ENCODE data around the gene TRAM2. TPM values are rescaled to one million over a fixed set of nuclear protein-coding genes. Genes with fewer than 3 reads are reported as not detected.

The TRAM2 gene
- total and polyA plus RNA-seq, 2 of the 4 experiments (the other 2 are of a cell fraction), result 77.2 to 95.7 TPM

DNA sequence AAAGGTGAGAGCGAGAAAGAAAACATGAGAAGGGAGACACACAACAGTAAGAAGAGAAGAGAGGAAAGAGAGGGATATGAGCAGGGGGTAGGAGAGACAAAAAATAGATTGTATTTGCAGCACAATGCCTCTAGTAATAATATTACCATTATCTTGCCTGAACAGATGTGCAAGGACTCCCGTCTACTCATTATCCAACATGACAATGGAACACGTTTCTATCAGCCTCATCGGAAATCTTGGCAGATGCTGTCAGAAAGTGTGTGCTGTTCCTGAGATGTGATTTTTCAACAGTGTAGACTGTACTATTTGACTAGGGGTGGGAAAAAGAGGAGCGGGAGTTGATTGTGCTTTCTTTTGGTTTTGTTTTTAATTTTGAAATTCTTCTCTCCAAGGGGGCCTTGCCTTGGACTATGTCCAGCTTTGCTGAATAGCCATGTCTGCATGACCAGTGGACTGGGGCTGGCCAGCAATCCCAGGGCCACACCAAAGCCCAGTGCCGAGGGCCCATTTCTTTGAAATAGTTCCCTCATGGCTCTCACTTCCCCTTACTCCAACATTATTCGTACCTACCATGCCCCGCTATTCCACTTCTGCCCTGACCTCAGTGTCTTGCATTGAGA is 11.3 kb upstream of the TRAM2 start:
- Histone ChIP-seq H4K20me1 (ENCODE audit: insufficient read depth, low read length) (no peaks in the 10 kb centered on the region), H2BK5ac (ENCODE audit: low read depth, low read length, poor library complexity, severe bottlenecking) (peak overlapping the region; percentile 37), H2BK20ac (ENCODE audit: low read depth, low read length) (peak overlapping the region; percentile 84), H2AK5ac (ENCODE audit: low read depth, low read length) (peak overlapping the region; percentile 73; the same call in 1 of the 2 replicates), H3K18ac (ENCODE audit: low read depth, low read length) (peak overlapping the region; percentile 37), H3K27me3 (ENCODE audit: control insufficient read depth, insufficient read depth, low read length) (no peaks in the 10 kb centered on the region), H3K4me2 (ENCODE audit: low read depth, low read length) (no peak overlapping the region), H4K8ac (ENCODE audit: low read depth in 2 of 2, low read length in 2 of 2) (peak overlapping the region; percentile 9 to 67; a peak in 2 of 4 replicates), H3K14ac (replicated peaks; ENCODE audit: low read depth, low read length) (peak overlapping the region; percentile 86), H3K9me1 (ENCODE audit: insufficient read depth, low read length) (peaks cover 21% of the 10 kb centered on the region), H3K79me1 (ENCODE audit: low read depth in 1 of 2, low read length in 2 of 2) (no peaks in the 10 kb centered on the region; a peak in 1 of 4 replicates), H3K9ac (ENCODE audit: low read depth, low read length) (peak overlapping the region; percentile 30; the same call in 1 of the 2 replicates), H3K27ac (ENCODE audit: insufficient read depth, low read length) (peak overlapping the region; percentile 75; the same call in 1 of the 2 replicates), H3K4ac (ENCODE audit: low read depth, low read length) (peak overlapping the region; percentile 87), H3K4me3 (ENCODE audit: insufficient read depth, low read depth, low read length) (no peak overlapping the region), H3K56ac (ENCODE audit: extremely low read depth, insufficient read depth, low read length) (0 out of 2 replicates have a peak overlapping the region, but pooled peaks have one; percentile 11), H3K36me3 (ENCODE audit: control insufficient read depth, insufficient read depth, low read length) (no peaks in the 10 kb centered on the region), H2AFZ (replicated peaks; ENCODE audit: low read length, poor library complexity) (no peak overlapping the region), H2BK120ac (ENCODE audit: low read depth, low read length) (peak overlapping the region; percentile 84), H2AK9ac (replicated peaks; ENCODE audit: low read depth, low read length, poor library complexity) (no peak overlapping the region), H3K23ac (ENCODE audit: low read depth, low read length) (peak overlapping the region; percentile 63), H2BK15ac (ENCODE audit: low read depth, low read length) (peak overlapping the region; percentile 73; the same call in 2 of the 3 replicates), H3K9me3 (ENCODE audit: control insufficient read depth, insufficient read depth, low read length) (no peaks in the 10 kb centered on the region), H4K91ac (ENCODE audit: insufficient read depth, low read depth, low read length) (peak overlapping the region; percentile 54), H3K4me1 (ENCODE audit: control insufficient read depth, insufficient read depth, low read length) (peaks cover 21% of the 10 kb centered on the region), H4K5ac (ENCODE audit: low read depth, low read length) (peak overlapping the region; percentile 37)
- ChIA-PET CTCF (no interaction called here), POLR2A (ENCODE audit: unreplicated experiment) (no interaction called here)
- BruUV-seq (replicated peaks), result no TSS peak
- dilution Hi-C loops (cut with HindIII; ENCODE audit: low sequenced_read_pairs, unreplicated experiment) (no loop called here), intact Hi-C loops (cut with micrococcal nuclease) (no loop called here), in situ Hi-C loops (cut with MboI; ENCODE audit: low sequenced_read_pairs) (no loop called here)
- ATAC-seq (ENCODE audit: low read depth) (no peak), DNase-seq (no peak)
- WGBS, 2 experiments (ENCODE audit: extremely low coverage in 2 of 2, insufficient read length in 1 of 2), result 40% methylated on average over 1 of the region's 8 CpGs; no CpG with 5 or more reads in 1 of the 2 experiments
- TF ChIP-seq NFE2L2 (IDR thresholded peaks at IDR 0.05; ENCODE audit: low read depth, low read length), result no peak
- TF ChIP-seq BHLHE40 (IDR thresholded peaks at IDR 0.05; ENCODE audit: low read depth, low read length), result no peak
- TF ChIP-seq, protein P1, sequence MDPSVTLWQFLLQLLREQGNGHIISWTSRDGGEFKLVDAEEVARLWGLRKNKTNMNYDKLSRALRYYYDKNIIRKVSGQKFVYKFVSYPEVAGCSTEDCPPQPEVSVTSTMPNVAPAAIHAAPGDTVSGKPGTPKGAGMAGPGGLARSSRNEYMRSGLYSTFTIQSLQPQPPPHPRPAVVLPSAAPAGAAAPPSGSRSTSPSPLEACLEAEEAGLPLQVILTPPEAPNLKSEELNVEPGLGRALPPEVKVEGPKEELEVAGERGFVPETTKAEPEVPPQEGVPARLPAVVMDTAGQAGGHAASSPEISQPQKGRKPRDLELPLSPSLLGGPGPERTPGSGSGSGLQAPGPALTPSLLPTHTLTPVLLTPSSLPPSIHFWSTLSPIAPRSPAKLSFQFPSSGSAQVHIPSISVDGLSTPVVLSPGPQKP (IDR thresholded peaks at IDR 0.05; ENCODE audit: borderline replicate concordance, low read depth, low read length), result no peak
- TF ChIP-seq MXI1 (IDR thresholded peaks at IDR 0.05; ENCODE audit: borderline replicate concordance, low read depth, low read length), result no peak
- TF ChIP-seq, protein P2, sequence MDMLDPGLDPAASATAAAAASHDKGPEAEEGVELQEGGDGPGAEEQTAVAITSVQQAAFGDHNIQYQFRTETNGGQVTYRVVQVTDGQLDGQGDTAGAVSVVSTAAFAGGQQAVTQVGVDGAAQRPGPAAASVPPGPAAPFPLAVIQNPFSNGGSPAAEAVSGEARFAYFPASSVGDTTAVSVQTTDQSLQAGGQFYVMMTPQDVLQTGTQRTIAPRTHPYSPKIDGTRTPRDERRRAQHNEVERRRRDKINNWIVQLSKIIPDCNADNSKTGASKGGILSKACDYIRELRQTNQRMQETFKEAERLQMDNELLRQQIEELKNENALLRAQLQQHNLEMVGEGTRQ (IDR thresholded peaks at IDR 0.05; ENCODE audit: low read depth, low read length), result no peak
- no peak for TF ChIP-seq RFX5 (IDR thresholded peaks at IDR 0.05; ENCODE audit: low read depth, low read length)
- TF ChIP-seq SMC3 (IDR thresholded peaks at IDR 0.05; ENCODE audit: low read depth, low read length), result no peak

All from IMR-90 (cell line).